Epidermal melanocyte (primary cell): ENCODE data around the gene DCK.

ENCODE experiments used
- DNase-seq: peaks from one replicate; pipeline ENCODE4 v3.0.0; 2011; ENCODE audit warnings: low spot score; ENCODE audit not compliant: insufficient read length

The DCK gene

GRCh38 chr4:70993181-70994068, at the start of gene DCK:
Gene DCK, plus strand, starts transcription at chr4:70993649. Its CDS starts 187 bp downstream, at chr4:70993836.
- peak; percentile 83 for DNase-seq

- DNase-seq, result no peak
Observed at GRCh38 chr4:70945046-70945445, 48.4 kb upstream of the DCK start.

- no peak for DNase-seq
Observed at GRCh38 chr4:70945452-70946055, 47.9 kb upstream of the DCK start.

- no peak for DNase-seq
Observed at GRCh38 chr4:70946939-70947338, 46.5 kb upstream of the DCK start.

GRCh38 chr4:70948665-70949260, 44.7 kb upstream of the DCK start:
- DNase-seq, result no peak

GRCh38 chr4:70954032-70954431, 39.4 kb upstream of the DCK start:
- DNase-seq, result no peak

GRCh38 chr4:70956549-70957210, 36.8 kb upstream of the DCK start:
- no peak for DNase-seq

GRCh38 chr4:70958681-70959080, 34.8 kb upstream of the DCK start:
- DNase-seq, result peak; percentile 72

- DNase-seq, result no peak
Observed at GRCh38 chr4:70969076-70969475, 24.4 kb upstream of the DCK start.

GRCh38 chr4:70976252-70976651, 17.2 kb upstream of the DCK start:
- no peak for DNase-seq

GRCh38 chr4:70979445-70980008, 13.9 kb upstream of the DCK start:
- no peak for DNase-seq

GRCh38 chr4:70980196-70980595, 13.3 kb upstream of the DCK start:
- no peak for DNase-seq

- DNase-seq, result no peak
Observed at GRCh38 chr4:70984106-70984505, 9.3 kb upstream of the DCK start.

GRCh38 chr4:70984589-70984988, 8.9 kb upstream of the DCK start:
- no peak for DNase-seq

- DNase-seq, result no peak
Observed at GRCh38 chr4:70991596-70991995, 1.9 kb upstream of the DCK start.

GRCh38 chr4:70992391-70992881, 1.0 kb upstream of the DCK start:
- DNase-seq, result no peak

- no peak for DNase-seq
Observed at GRCh38 chr4:70994069-70994366, 569 bp downstream of the DCK start.

- DNase-seq, result no peak
Observed at GRCh38 chr4:70994387-70995099, 1.1 kb downstream of the DCK start.

- DNase-seq, result no peak
Observed at GRCh38 chr4:70996018-70996360, 2.5 kb downstream of the DCK start.

GRCh38 chr4:70997036-70997435, 3.6 kb downstream of the DCK start:
- DNase-seq, result no peak

- no peak for DNase-seq
Observed at GRCh38 chr4:70997546-70997945, 4.1 kb downstream of the DCK start.
